UCSD-AML1 (cell line): Measurements from ENCODE around the gene RBM20.
"Not testable (repeated sequence)": the region's sequence is repeated elsewhere in the genome, so short reads cannot be mapped to it uniquely, and the experiment has no call there.

ENCODE experiments used
- DNase-seq: peaks from one replicate; lab custom pipeline; 2025; ENCODE audit not compliant: unreplicated experiment; lab: John Stamatoyannopoulos, UW

The RBM20 gene

GRCh38 chr10:110643653-110644597 is at the start of gene RBM20:
Gene RBM20 (plus strand): TSS chr10:110644336. CDS start chr10:110644455, 119 bp downstream.
- no peak for DNase-seq

GRCh38 chr10:110597476-110597875 is 46.7 kb upstream of the RBM20 start:
- no peak for DNase-seq

GRCh38 chr10:110600487-110601101 is 43.5 kb upstream of the RBM20 start:
- DNase-seq, result no peak

- DNase-seq, result no peak
Measured at GRCh38 chr10:110601581-110601980, 42.6 kb upstream of the RBM20 start.

- DNase-seq, result no peak
Measured at GRCh38 chr10:110608087-110608486, 36.0 kb upstream of the RBM20 start.

- no peak for DNase-seq
Measured at GRCh38 chr10:110609605-110610004, 34.5 kb upstream of the RBM20 start.

GRCh38 chr10:110610308-110610774 is 33.8 kb upstream of the RBM20 start:
- no peak for DNase-seq

- not testable (repeated sequence) for DNase-seq
Measured at GRCh38 chr10:110610781-110611180, 33.4 kb upstream of the RBM20 start.

- DNase-seq, result no peak
Measured at GRCh38 chr10:110612087-110612486, 32.0 kb upstream of the RBM20 start.

GRCh38 chr10:110612629-110613028 is 31.5 kb upstream of the RBM20 start:
- DNase-seq, result no peak

GRCh38 chr10:110613341-110613995 is 30.7 kb upstream of the RBM20 start:
- no peak for DNase-seq

- DNase-seq, result no peak
Measured at GRCh38 chr10:110613996-110614495, 30.1 kb upstream of the RBM20 start.

- no peak for DNase-seq
Measured at GRCh38 chr10:110615057-110615747, 28.9 kb upstream of the RBM20 start.

- DNase-seq, result no peak
Measured at GRCh38 chr10:110616493-110617033, 27.6 kb upstream of the RBM20 start.

GRCh38 chr10:110617425-110618229 is 26.5 kb upstream of the RBM20 start:
- DNase-seq, result no peak

GRCh38 chr10:110618230-110618610 is 25.9 kb upstream of the RBM20 start:
- DNase-seq, result no peak

GRCh38 chr10:110619514-110620397 is 24.4 kb upstream of the RBM20 start:
- DNase-seq, result no peak

GRCh38 chr10:110620398-110620719 is 23.8 kb upstream of the RBM20 start:
- no peak for DNase-seq

GRCh38 chr10:110623316-110623715 is 20.8 kb upstream of the RBM20 start:
- DNase-seq, result not testable (repeated sequence)
